Neutrophil (primary cell): ENCODE results near the gene SLC25A12.
"Not testable (repeated sequence)": the region's sequence is repeated elsewhere in the genome, so short reads cannot be mapped to it uniquely, and the experiment has no call there.

Experiments
- H3K27ac ChIP-seq: fragments of 200-600 bp; sonication (generic); 2 replicates; pipeline ENCODE4 v1.5.1; 2016; ENCODE audit warnings: mild to moderate bottlenecking, moderate library complexity
- H3K27me3 ChIP-seq: fragments of 200-600 bp; sonication (generic); 2 replicates; pipeline ENCODE4 v1.6.0; 2016; ENCODE audit warnings: mild to moderate bottlenecking
- H3K36me3 ChIP-seq: fragments of 200-600 bp; sonication (generic); 2 replicates; pipeline ENCODE4 v1.5.1; 2017
- H3K4me1 ChIP-seq, 2 experiments: fragments of 200-600 bp in 1 of 2; sonication (generic) in 1 of 2; 1 replicate in 1 of 2; 2 replicates in 1 of 2; pipeline versions ENCODE4 v1.5.1 to v1.6.1; 2013 to 2016; ENCODE audit warnings: low read depth in 1 of 2, low read length in 1 of 2, mild to moderate bottlenecking in 1 of 2, moderate library complexity in 1 of 2; ENCODE audit not compliant: control insufficient read depth in 1 of 2, insufficient read depth in 1 of 2
- H3K4me3 ChIP-seq, 2 experiments: fragments of 200-600 bp in 1 of 2; sonication (generic) in 1 of 2; 1 replicate in 1 of 2; 2 replicates in 1 of 2; pipeline ENCODE4 v1.5.1; 2013 to 2016; ENCODE audit warnings: low read depth in 1 of 2, low read length in 1 of 2, mild to moderate bottlenecking in 1 of 2, moderate library complexity in 1 of 2
- H3K9me3 ChIP-seq: fragments of 200-600 bp; sonication (generic); 2 replicates; pipeline ENCODE4 v1.5.1; 2016
- CTCF ChIP-seq: fragments of 200-600 bp; sonication (generic); IDR thresholded peaks from 2 replicates; pipeline ENCODE4 v1.5.1; 2016; ENCODE audit warnings: antibody characterized with exemption

SLC25A12 gene

GRCh38 chr2:171789956-171790355 is 104.1 kb downstream of the SLC25A12 start:
- H3K27me3 ChIP-seq, result no peaks in the 10 kb centered on the region
- peaks cover 29% of the 10 kb centered on the region for H3K36me3 ChIP-seq
- no peak for TF ChIP-seq CTCF
- peaks cover 0 to 7% of the 10 kb centered on the region in 2 experiments for H3K4me1 ChIP-seq
- no peak overlapping the region for H3K27ac ChIP-seq
- no peaks in the 10 kb centered on the region for H3K9me3 ChIP-seq
- no peak overlapping the region for H3K4me3 ChIP-seq

DNA sequence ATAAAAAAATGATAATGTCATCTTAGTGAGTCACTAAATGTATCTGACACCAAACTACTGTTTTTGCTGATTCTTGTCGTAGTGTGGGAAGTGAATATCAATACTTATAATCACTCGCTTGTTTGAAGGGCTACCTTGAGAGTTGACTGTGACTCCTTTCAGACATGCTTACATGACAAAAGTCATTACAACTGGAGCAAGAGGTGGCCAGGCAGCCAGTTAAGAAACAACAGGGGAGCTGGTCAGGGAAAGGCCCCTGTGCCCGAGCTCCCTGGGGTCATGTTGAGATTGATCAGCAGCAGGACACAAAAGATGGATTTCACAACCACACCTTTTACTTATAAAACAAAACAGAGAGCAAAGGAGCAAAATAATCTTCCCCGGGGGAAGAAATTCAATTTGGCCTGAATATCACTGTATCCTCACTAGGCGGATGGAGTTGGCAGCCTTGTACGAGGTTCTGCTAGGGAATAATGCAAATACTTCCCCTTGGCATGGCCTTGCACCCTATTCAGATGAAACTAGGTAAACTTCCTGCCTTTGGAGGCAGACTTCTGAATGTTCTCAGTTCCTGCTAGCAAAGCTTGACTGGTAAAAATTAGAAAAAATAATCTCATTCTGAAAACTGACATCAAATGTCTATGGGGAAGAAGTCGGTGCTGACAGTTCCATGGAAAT is 105.6 kb downstream of the SLC25A12 start:
- peaks cover 43% of the 10 kb centered on the region for H3K36me3 ChIP-seq

GRCh38 chr2:171787333-171788072 is 106.5 kb downstream of the SLC25A12 start:
- H3K4me3 ChIP-seq, result no peak overlapping the region
- H3K27me3 ChIP-seq, result no peaks in the 10 kb centered on the region
- no peak for TF ChIP-seq CTCF
- peaks cover 0 to 7% of the 10 kb centered on the region in 2 experiments for H3K4me1 ChIP-seq
- no peak overlapping the region for H3K27ac ChIP-seq
- peaks cover 46% of the 10 kb centered on the region for H3K36me3 ChIP-seq
- H3K9me3 ChIP-seq, result no peaks in the 10 kb centered on the region

More for the DNA sequence above, 105.6 kb downstream of the SLC25A12 start:
- Histone ChIP-seq H3K9me3 (no peaks in the 10 kb centered on the region), H3K4me1 (peaks cover 0 to 7% of the 10 kb centered on the region in 2 experiments), H3K4me3 (no peak overlapping the region), H3K27ac (no peak overlapping the region), H3K27me3 (no peaks in the 10 kb centered on the region)
- no peak for TF ChIP-seq CTCF

DNA sequence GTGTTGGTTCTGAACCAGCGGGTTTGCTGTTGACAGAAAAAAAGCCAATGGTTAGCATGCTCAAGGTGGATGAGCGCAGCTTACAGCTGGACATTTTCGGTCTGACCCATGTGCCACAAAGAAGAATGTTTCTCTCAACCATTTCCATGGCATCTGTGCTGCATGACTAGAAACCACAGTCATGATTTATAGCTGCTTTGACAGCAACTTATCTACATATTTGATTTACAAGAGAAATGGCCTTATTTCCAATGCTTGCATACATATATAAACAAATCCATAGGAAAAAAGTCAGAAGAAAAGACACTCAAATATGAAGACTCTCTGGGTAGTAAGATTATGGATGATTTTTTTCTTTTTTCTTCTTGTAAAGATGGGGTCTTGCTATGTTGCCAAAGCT is 108.6 kb downstream of the SLC25A12 start:
- no peaks in the 10 kb centered on the region for H3K9me3 ChIP-seq
- H3K4me1 ChIP-seq, result no peaks in the 10 kb centered on the region
- no peak overlapping the region for H3K27ac ChIP-seq
- H3K4me3 ChIP-seq, result no peak overlapping the region
- H3K27me3 ChIP-seq, result no peaks in the 10 kb centered on the region
- no peak for TF ChIP-seq CTCF
- H3K36me3 ChIP-seq, result peaks cover 46% of the 10 kb centered on the region

DNA sequence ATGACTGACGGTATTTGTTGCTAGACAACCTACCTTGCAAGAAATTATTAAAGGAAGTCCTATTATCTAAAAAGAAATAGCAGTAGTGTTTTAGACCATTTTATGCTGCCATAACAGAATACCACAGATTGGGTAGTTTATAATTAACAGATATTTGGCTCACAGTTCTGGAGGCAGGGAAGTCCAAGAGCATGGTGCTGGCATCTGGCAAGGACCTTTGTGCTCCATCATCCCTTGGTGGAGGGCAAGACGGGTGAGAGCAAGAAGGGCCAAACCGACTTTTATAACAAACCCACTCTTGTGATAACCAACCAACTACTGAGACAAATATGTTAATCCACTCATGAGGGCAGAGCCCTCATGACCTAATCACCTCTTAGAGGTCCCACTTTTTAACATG is 115.5 kb downstream of the SLC25A12 start:
- Histone ChIP-seq H3K9me3 (peaks cover 5% of the 10 kb centered on the region), H3K27ac (no peak overlapping the region), H3K4me1 (no peaks in the 10 kb centered on the region), H3K36me3 (peaks cover 3% of the 10 kb centered on the region), H3K4me3 (no peak overlapping the region), H3K27me3 (no peaks in the 10 kb centered on the region)
- no peak for TF ChIP-seq CTCF

GRCh38 chr2:171774581-171774980 is 119.5 kb downstream of the SLC25A12 start:
- H3K4me1 ChIP-seq, H3K27ac ChIP-seq, H3K4me3 ChIP-seq, H3K36me3 ChIP-seq, H3K27me3 ChIP-seq, H3K9me3 ChIP-seq: not testable (repeated sequence)
